NK-92 (cell line): ENCODE data around the gene NUDC.

Experiments used
- DNase-seq: peaks from one replicate; lab custom pipeline; 2025; ENCODE audit not compliant: unreplicated experiment; lab: John Stamatoyannopoulos, UW

NUDC gene

GRCh38 chr1:26950602-26951001, 29.1 kb downstream of the NUDC start:
- DNase-seq = no peak

DNA sequence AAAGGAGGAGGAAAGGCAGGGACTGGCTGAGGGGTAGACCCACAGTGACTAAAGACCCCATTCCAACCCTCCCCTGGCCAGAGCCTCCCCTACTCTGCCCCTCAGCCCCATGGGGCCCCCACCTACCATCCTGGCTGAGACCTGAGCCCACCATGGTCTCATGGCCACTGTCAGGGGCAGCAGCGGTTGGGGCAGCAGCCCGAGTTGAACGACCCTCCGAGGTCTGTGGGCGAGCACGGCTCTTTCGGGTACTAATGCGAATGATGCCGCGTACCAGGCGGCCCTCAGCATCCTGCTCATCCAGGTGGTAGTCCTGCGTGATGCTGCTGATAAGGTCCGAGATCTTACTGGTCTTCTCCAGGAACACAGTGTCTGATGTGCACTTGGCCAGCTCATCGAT, 29.7 kb downstream of the NUDC start:
- DNase-seq = no peak

DNA sequence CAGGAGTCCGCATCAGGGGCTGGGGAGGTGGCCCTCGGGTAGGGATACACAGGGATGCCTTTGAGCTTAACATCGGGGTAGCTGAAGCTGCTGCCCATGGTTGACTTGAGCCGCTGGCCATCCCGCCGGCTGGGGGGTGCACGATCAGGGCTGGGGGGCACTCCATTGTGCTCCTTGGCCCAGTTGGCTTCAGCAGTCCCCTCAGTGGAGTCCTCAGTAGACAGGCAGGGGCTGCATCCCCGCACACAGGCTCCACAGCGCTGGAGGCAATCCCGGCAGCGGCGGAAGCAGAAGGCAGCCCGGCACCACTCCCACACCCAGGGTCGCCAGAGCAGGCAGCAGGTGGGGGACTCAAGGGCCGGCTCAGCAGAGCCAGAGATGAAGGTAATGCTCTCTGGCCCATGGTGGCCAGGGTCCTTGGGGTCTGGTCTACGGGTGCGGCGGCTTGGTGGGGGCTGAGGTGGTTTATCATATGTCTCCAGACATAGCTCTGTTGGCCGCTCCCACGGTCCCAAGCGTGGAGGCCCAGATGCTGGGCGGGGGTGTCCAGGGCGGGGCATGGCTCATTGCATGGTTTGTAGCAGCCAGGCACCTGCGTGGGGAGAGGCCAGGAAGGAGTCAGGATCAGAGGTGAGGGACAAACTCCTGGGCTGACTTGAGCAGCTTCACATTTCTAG, 30.4 kb downstream of the NUDC start:
- no peak for DNase-seq

DNA sequence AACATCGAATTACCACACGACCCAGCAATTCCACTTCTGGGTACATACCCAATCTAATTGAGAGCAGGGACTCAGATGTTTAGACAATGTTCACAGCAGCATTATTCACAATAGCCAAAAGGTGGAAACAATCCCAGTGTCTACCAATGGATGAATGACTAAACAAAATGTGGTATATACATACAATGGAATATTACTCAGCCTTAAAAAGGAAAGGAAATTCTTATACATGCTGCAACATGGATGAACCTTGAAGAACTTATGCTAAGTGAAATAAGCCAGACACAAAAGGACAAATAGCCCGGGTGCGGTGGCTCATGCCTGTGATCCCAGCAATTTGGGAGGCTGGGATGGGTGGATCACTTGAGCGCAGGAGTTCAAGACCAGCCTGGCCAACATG, 31.8 kb downstream of the NUDC start:
- DNase-seq = no peak

DNA sequence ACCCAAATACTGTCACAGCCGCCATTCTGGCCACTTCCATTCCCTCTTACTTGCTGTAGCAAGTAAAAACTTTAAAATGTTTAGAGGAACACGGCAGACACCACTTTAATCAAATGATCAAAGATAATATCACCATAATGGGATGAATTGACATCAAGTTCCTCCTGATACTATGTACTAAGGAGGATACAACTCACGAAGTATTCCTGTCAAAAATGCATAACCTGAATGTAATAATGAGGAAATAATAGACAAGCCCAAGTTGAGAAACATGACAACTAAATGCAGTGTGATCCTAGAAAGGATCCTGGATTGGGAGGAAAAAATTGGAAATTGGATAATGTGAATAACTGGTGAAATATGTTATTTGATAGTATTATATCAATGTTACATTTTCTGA, 34.8 kb downstream of the NUDC start:
- DNase-seq = no peak

GRCh38 chr1:26957306-26957705, 35.8 kb downstream of the NUDC start:
- no peak for DNase-seq

- no peak for DNase-seq
These were observed 37.7 kb downstream of the NUDC start for GRCh38 chr1:26959270-26959669.

DNA sequence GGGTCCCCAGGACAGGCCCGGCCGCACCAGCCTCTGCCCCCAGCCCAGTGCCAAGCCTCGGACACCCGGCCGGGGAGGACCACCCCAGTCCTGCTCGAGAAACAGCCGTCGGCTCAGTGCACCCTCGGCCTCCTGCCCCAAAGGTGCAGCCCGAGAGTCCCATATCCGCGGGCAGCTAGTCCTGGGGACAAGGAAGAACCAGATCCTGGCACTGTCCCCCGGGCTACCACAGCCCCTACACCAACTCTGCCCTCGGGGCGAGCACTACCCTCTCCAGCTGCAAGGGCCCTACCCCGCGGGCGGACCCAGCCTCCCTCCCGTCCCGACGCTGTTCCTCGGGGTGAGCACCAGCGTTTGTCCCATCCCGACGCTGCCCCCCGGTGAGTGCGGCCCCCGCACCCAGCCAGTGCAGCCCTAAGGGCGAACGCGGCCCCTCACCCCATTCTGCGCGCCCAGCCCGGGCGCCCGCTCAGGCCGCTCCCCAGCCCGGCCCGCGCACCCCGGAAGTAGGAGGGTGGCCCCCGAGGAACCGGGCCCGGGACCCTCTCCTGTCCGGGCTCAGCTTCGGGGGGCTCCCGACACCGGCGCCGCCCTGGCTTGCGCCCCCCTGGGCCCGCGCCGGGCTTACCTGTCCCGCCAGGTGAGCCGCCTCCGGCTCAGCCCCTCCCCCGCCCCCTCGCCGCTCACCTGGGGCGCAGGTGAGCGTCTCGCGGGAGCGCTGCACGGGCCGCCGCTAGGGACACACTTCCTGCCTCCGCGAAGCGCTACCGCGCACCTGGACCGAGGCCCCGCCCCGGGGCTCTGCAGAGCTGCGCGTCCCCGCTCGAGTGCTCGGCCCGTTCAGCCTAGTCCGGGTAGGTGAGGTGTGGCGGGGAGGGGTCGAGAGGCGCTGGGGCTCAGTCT, 38.4 kb downstream of the NUDC start, which contains the start of gene KDF1:
TSS of gene KDF1 (minus strand) at position 747 of the 903 bp plus-strand sequence. CDS start 8,088 bp downstream, outside the sequence.
- no peak for DNase-seq

GRCh38 chr1:26960625-26960966, 39.1 kb downstream of the NUDC start:
- no peak for DNase-seq

DNA sequence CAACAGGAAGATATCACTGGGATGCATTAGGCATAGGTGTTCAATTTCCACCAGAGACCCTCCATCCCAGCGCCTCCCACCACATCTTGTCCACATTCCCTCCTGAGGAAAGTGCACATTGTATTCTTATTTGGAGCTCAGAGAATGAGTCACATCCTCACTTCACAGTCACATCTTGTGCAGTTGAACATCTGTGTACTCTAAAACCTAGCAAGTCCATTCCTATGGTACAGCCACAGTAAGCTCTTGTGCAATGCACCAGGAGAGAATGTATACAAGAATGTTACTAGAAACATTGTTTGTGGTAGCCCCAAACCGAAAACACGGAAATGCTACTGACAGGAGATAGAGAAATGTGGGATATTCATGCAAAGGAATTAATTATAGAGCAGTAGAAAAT, 40.3 kb downstream of the NUDC start:
- no peak for DNase-seq

- DNase-seq = no peak
These were observed 43.7 kb downstream of the NUDC start for GRCh38 chr1:26965213-26965612.

GRCh38 chr1:26965628-26966027, 44.1 kb downstream of the NUDC start:
- no peak for DNase-seq

- no peak for DNase-seq
These were observed 49.3 kb downstream of the NUDC start for GRCh38 chr1:26970810-26971209.

DNA sequence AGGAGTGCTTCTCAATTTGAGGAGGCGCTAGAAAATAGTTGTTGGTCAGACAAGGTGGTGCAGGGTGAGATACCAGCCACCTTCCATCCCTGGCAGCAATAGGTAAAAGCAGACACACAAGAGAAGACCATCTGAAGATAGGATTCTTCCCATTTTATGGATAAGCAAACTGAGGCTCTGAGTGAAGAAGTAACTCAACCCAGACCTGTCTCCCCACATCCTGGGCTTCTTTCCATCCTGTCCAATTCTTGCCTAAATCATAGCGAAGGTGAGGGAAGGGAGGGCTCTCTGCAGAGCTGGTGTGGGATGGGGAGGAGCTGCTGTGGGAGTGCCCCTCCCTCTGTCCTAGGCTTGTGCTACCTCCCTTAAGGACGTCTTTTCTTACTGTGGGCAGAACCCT, 50.0 kb downstream of the NUDC start:
- DNase-seq = no peak

DNA sequence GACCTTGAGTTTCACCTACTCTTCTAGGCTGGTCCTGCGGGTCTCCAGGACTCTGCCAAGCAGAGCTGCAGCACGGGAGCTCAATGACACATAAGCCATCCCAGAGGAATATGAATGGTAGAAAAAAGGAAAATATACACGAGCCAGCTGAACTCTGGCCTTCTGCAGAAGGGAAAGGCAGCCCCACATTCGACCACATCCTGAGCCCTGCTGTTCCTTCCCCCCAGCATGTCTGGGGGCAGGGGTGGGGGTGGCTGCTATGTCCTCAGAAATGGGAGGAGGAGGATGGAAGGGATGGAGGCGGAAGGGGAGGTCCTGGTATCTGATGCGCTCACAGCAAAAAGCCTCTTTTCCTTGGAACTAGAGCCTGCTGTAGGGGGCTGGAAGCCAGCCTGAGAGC, 50.8 kb downstream of the NUDC start:
- no peak for DNase-seq

DNA sequence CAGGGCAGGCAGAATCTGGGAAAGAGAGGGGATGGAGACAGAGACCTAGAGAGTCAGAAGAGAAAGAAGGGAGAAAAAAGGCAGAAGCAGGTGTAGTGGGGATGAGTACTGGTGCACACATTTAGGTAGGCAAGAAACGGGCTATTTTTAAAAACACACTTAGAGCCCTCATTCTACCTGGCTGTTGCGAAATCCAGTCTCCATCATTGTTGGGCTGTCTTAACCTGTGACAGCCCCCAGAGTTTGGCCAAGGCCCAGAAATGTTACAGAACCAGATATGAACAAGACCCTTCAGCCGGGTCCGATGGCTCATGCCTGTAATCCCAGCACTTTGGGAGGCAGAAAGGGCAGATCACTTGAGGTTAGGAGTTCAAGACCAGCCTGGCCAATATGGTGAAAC, 51.3 kb downstream of the NUDC start:
- DNase-seq = no peak

GRCh38 chr1:26976621-26977510, 55.3 kb downstream of the NUDC start:
- DNase-seq = no peak

DNA sequence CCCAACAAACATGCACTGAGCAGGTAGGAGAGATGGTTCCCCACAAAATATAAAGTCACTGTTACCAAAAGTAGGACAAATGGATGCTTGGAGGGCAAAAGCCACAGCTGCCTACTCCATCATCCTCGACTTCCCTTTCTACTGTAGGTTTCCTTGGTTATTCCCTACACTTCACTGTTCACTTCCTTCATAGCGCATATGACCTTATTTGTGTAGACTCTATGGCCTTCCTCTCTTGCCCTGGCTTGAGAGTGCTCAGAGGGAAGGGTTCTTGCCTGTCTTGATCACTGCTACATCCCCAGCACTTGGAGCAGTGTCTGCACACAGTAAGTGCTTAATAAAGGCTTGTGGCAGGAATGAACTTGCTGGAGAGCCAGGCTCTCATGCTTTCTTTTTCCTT, 57.4 kb downstream of the NUDC start:
- no peak for DNase-seq

DNA sequence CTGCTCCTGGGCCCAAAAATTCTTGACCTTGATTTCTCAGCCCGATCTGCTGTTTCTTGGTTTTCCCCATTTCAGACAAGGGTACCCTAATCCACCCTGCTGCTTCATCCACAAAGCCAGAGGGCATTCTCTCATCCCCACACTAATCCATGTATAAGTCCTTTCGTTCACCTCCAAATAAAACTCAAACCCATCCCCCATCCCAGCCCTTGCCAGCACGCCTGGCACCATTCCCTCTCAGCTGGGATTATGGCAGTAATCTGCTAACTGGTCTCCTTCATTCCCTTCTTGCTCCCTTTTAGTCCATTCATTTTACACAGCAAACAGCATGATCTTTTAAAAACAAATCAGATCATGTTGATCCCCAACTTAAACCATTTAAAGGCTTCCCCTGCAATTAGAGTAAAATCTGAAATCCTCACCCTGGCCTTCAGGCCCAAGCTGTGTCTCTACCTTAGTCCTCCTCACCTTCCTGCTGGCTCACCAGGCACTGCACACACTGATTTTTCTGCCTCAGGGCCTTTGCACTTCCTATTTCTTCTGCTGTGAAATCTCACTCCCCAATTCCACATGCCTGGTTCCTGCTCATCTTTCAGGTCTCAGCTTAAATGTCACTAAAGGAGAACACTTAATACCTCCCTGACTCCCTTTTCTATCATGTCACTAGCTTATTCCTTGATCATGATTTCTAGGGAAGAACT, 59.8 kb downstream of the NUDC start:
- no peak for DNase-seq

DNA sequence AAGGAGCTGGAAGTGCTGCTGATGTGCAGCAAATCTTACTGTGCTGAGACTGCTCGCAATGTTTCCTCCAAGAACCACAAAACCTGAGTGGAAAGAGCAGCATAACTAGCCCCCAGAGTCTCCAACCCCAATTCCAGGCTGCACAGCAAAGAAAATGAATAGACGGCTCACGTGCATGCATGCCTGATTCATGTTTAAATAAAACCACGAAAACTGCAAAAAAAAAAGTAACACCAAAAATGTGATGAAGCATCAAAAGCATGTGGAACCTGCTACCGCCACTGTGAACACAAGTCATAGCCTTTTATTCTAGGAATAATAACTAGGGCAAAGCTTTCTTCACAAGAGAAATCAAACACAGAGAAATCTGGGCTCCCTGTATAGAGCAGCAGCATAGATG, 62.3 kb downstream of the NUDC start:
- no peak for DNase-seq

- no peak for DNase-seq
These were observed 62.7 kb downstream of the NUDC start for GRCh38 chr1:26984291-26984690.
